Measurements from ENCODE around the gene REEP6. TPM values are rescaled to one million over a fixed set of nuclear protein-coding genes. Genes with fewer than 3 reads are reported as not detected.

The REEP6 gene
- total and polyA plus RNA-seq, 2 donors (not counting 3 experiments of a cell fraction or from before 2014, with no cell fraction given) = 1.3 to 1.5 TPM

GRCh38 chr19:1455002-1455335 is 36.0 kb upstream of the REEP6 start:
- Histone ChIP-seq H3K4me2 (ENCODE audit: insufficient read depth, low read length) (no peak overlapping the region), H3K79me2 (ENCODE audit: control insufficient read depth, insufficient read depth, low read length) (no peaks in the 10 kb centered on the region), H4K20me1 (replicated peaks; ENCODE audit: control insufficient read depth, extremely low read depth, insufficient read depth, low read length) (no peaks in the 10 kb centered on the region), H3K4me1 (ENCODE audit: control insufficient read depth, extremely low read depth, insufficient read depth, low read length) (no peaks in the 10 kb centered on the region), H3K4me3 (replicated peaks in 1 of 3; ENCODE audit: insufficient read depth in 1 of 3, low read depth in 1 of 3, low read length in 3 of 3) (no peak overlapping the region), H2AFZ (ENCODE audit: low read depth, low read length) (no peak overlapping the region), H3K9ac (replicated peaks; ENCODE audit: extremely low read depth, insufficient read depth, low read length) (no peak overlapping the region), H3K36me3 (ENCODE audit: control insufficient read depth in 2 of 2, extremely low read depth in 1 of 2, insufficient read depth in 2 of 2, low read length in 2 of 2) (no peaks in the 10 kb centered on the region), H3K27ac (ENCODE audit: insufficient read depth, low read depth, low read length) (no peak overlapping the region), H3K27me3 (ENCODE audit: control insufficient read depth in 2 of 2, insufficient read depth in 2 of 2, low read length in 2 of 2) (peaks cover 32 to 36% of the 10 kb centered on the region in 2 experiments), H3K9me1 (replicated peaks; ENCODE audit: control insufficient read depth, extremely low read depth, insufficient read depth, low read length) (no peaks in the 10 kb centered on the region), H3K9me3 (replicated peaks; ENCODE audit: control insufficient read depth, insufficient read depth, low read length) (no peaks in the 10 kb centered on the region)
- no peak for TF ChIP-seq POLR2A (IDR thresholded peaks at IDR 0.05; ENCODE audit: low read depth, low read length)
- no peak for TF ChIP-seq JUN (IDR thresholded peaks at IDR 0.05; ENCODE audit: borderline replicate concordance, insufficient read depth, insufficient read length, low read depth)
- no peak for TF ChIP-seq GATA2 (IDR thresholded peaks at IDR 0.05; ENCODE audit: insufficient read depth, insufficient read length, low read depth, low read length)
- TF ChIP-seq MYC (IDR thresholded peaks at IDR 0.05; ENCODE audit: low read depth, low read length) = no peak
- no peak for TF ChIP-seq EZH2 (IDR thresholded peaks at IDR 0.05; ENCODE audit: borderline replicate concordance, low read depth, low read length, severe bottlenecking)
- TF ChIP-seq, protein P1, sequence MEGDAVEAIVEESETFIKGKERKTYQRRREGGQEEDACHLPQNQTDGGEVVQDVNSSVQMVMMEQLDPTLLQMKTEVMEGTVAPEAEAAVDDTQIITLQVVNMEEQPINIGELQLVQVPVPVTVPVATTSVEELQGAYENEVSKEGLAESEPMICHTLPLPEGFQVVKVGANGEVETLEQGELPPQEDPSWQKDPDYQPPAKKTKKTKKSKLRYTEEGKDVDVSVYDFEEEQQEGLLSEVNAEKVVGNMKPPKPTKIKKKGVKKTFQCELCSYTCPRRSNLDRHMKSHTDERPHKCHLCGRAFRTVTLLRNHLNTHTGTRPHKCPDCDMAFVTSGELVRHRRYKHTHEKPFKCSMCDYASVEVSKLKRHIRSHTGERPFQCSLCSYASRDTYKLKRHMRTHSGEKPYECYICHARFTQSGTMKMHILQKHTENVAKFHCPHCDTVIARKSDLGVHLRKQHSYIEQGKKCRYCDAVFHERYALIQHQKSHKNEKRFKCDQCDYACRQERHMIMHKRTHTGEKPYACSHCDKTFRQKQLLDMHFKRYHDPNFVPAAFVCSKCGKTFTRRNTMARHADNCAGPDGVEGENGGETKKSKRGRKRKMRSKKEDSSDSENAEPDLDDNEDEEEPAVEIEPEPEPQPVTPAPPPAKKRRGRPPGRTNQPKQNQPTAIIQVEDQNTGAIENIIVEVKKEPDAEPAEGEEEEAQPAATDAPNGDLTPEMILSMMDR (IDR thresholded peaks at IDR 0.05; ENCODE audit: extremely low read depth in 1 of 2, insufficient read depth in 1 of 2, low read depth in 1 of 2, low read length in 2 of 2) = no peak
- TF ChIP-seq, protein P2, sequence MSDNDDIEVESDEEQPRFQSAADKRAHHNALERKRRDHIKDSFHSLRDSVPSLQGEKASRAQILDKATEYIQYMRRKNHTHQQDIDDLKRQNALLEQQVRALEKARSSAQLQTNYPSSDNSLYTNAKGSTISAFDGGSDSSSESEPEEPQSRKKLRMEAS (IDR thresholded peaks at IDR 0.05; ENCODE audit: insufficient read depth, insufficient read length) = no peak
- no peak for TF ChIP-seq POLR2AphosphoS5 (IDR thresholded peaks at IDR 0.05; ENCODE audit: insufficient read depth, low read depth, low read length)
- no peak for TF ChIP-seq FOS (IDR thresholded peaks at IDR 0.05; ENCODE audit: borderline replicate concordance, insufficient read depth, low read length)
- ChIA-PET CTCF (interaction anchor here (0.6 to 3.7 kb wide), 3 partner anchors 10 to 267 kb away, joined by 4 to 28 read pairs (median 11); no protein-coding TSS in a partner anchor), POLR2A (interaction anchor here (0.6 kb wide), 1 partner anchor 1522 kb away, joined by 4 read pairs; no protein-coding TSS in a partner anchor)
- BruUV-seq (replicated peaks) = no TSS peak
- FAIRE-seq (peak; percentile 76), DNase-seq (ENCODE audit: low read depth, low spot score) (peak; percentile 86)
- dilution Hi-C loops (cut with MboI; ENCODE audit: extremely low pct_ligation_motif_present, low sequenced_read_pairs) (no loop called here), intact Hi-C loops (cut with micrococcal nuclease) (no loop called here)
